ENCODE results near the gene TSC22D2.

- TF ChIP-seq POLR2A (IDR thresholded peaks at IDR 0.05) (no peak), CTCF (IDR thresholded peaks at IDR 0.05) (no peak), EP300 (IDR thresholded peaks at IDR 0.05) (no peak)
Measured at GRCh38 chr3:150402217-150402616, 5.9 kb upstream of the TSC22D2 start.
